GM12865 (cell line): Measurements from ENCODE around the gene HYCC1.
A peak's percentile ranks its signal among the peaks of the same experiment; 100 is the strongest.

ENCODE experiments used
- DNase-seq: peaks from one replicate; pipeline ENCODE4 v3.0.0; 2010; ENCODE audit warnings: low read depth
- H3K4me3 ChIP-seq: 2 replicates; pipeline ENCODE4 v1.5.1; 2011; ENCODE audit warnings: mild to moderate bottlenecking, low read depth, low read length, control low read depth
- CTCF ChIP-seq: IDR thresholded peaks from 2 replicates; pipeline ENCODE4 v1.5.1; 2011; ENCODE audit warnings: low read length, control low read depth, low read depth, inconsistent platforms; ENCODE audit not compliant: insufficient read depth; ENCODE audit errors: missing control alignments

HYCC1 gene

GRCh38 chr7:22996470-22996869 lies 17.5 kb downstream of the HYCC1 start:
- DNase-seq, result no peak
- TF ChIP-seq CTCF, result no peak
- H3K4me3 ChIP-seq, result no peak overlapping the region

- no peak overlapping the region for H3K4me3 ChIP-seq
- TF ChIP-seq CTCF, result no peak
- DNase-seq, result no peak
Observed at GRCh38 chr7:22995011-22995410, 18.9 kb downstream of the HYCC1 start.

GRCh38 chr7:22992874-22993840 lies 20.8 kb downstream of the HYCC1 start:
- H3K4me3 ChIP-seq, result peak overlapping the region; percentile 40
- TF ChIP-seq CTCF, result no peak
- peak; percentile 88 for DNase-seq

- H3K4me3 ChIP-seq, result no peak overlapping the region
- no peak for DNase-seq
- no peak for TF ChIP-seq CTCF
Observed at GRCh38 chr7:22990588-22990949, 23.4 kb downstream of the HYCC1 start.

- no peak overlapping the region for H3K4me3 ChIP-seq
- no peak for DNase-seq
- TF ChIP-seq CTCF, result no peak
Observed at GRCh38 chr7:22989643-22990587, 24.0 kb downstream of the HYCC1 start.

- no peak for DNase-seq
- H3K4me3 ChIP-seq, result no peak overlapping the region
- TF ChIP-seq CTCF, result no peak
Observed at GRCh38 chr7:22985436-22985835, 28.5 kb downstream of the HYCC1 start.
